SU-DHL-6 (cell line): Measurements from ENCODE around the gene ACVR1.

ENCODE experiments used
- H2AFZ ChIP-seq: fragments of 200-600 bp; sonication (generic); 2 replicates; pipeline ENCODE4 v1.6.1; 2014; ENCODE audit warnings: low read depth, mild to moderate bottlenecking, moderate library complexity, mixed read lengths, antibody characterized with exemption, low read length; ENCODE audit not compliant: severe bottlenecking
- H3F3A ChIP-seq: fragments of 200-600 bp; shearing (Covaris generic); 2 replicates; pipeline ENCODE4 v1.6.0; 2016; ENCODE audit warnings: antibody characterized with exemption, mild to moderate bottlenecking; ENCODE audit not compliant: insufficient read depth
- H3K27ac ChIP-seq: fragments of 200-600 bp; sonication (generic); 2 replicates; pipeline ENCODE4 v1.5.1; 2016; ENCODE audit warnings: low read depth, mild to moderate bottlenecking, low read length, moderate library complexity, mixed read lengths
- H3K27me3 ChIP-seq: fragments of 200-600 bp; sonication (generic), shearing (Covaris generic); 2 replicates; pipeline ENCODE4 v1.6.0; 2014; ENCODE audit warnings: mild to moderate bottlenecking, low read length
- H3K36me3 ChIP-seq: fragments of 200-600 bp; sonication (generic); 2 replicates; pipeline ENCODE4 v1.6.1; 2014; ENCODE audit warnings: mild to moderate bottlenecking, low read length, mixed read lengths
- H3K4me2 ChIP-seq: fragments of 300-600, 200-600 bp; shearing (Covaris generic), sonication (generic); 2 replicates; pipeline ENCODE4 v1.6.0; 2014; ENCODE audit warnings: low read length, low read depth, mild to moderate bottlenecking; ENCODE audit not compliant: poor library complexity, severe bottlenecking
- H3K4me3 ChIP-seq: fragments of 200-600 bp; sonication (generic); 2 replicates; pipeline ENCODE4 v1.5.1; 2014; ENCODE audit warnings: antibody characterized with exemption, low read length, mild to moderate bottlenecking, mixed read lengths; ENCODE audit not compliant: insufficient read depth, poor library complexity, severe bottlenecking
- H3K79me2 ChIP-seq: fragments of 200-600 bp; sonication (generic); 2 replicates; pipeline ENCODE4 v1.6.1; 2014; ENCODE audit warnings: mild to moderate bottlenecking, low read length, moderate library complexity; ENCODE audit not compliant: insufficient read depth
- H3K9ac ChIP-seq: fragments of 200-600 bp; sonication (generic); 2 replicates; pipeline ENCODE4 v1.7.0; 2014; ENCODE audit warnings: mild to moderate bottlenecking, low read length
- H3K9me2 ChIP-seq: fragments of 200-600 bp; sonication (generic); replicated peaks from 2 replicates; pipeline ENCODE4 v1.6.1; 2014; ENCODE audit warnings: low read length; ENCODE audit not compliant: insufficient read depth
- H3K9me3 ChIP-seq: fragments of 200-600 bp; sonication (generic); 2 replicates; pipeline ENCODE4 v1.6.1; 2014; ENCODE audit warnings: low read length, mixed read lengths; ENCODE audit not compliant: insufficient read depth
- H4K20me1 ChIP-seq: fragments of 200-600 bp; sonication (generic); 2 replicates; pipeline ENCODE4 v1.6.1; 2014; ENCODE audit warnings: low read depth, mild to moderate bottlenecking, antibody characterized with exemption, low read length, moderate library complexity, mixed read lengths
- EZH2phosphoT487 ChIP-seq: fragments of 200-600 bp; sonication (generic), shearing (Covaris generic); conservative IDR thresholded peaks from 2 replicates; pipeline ENCODE4 v1.6.1; 2018; ENCODE audit warnings: mild to moderate bottlenecking, antibody characterized with exemption, low read length, moderate library complexity, mixed read lengths
- TF ChIP-seq, protein P1 (sequence below): fragments of 200-600 bp; sonication (generic); IDR thresholded peaks from one replicate; pipeline ENCODE4 v1.5.1; 2017; ENCODE audit warnings: antibody characterized with exemption, mild to moderate bottlenecking, low read length, moderate library complexity; ENCODE audit not compliant: insufficient read depth, poor library complexity, severe bottlenecking

ACVR1 gene

GRCh38 chr2:157769856-157770255, 106.3 kb downstream of the ACVR1 start:
- H3K9me2 ChIP-seq, result no peaks in the 10 kb centered on the region
- no peak overlapping the region for H3K27ac ChIP-seq
- H3K4me3 ChIP-seq, result no peak overlapping the region
- TF ChIP-seq, protein P1, sequence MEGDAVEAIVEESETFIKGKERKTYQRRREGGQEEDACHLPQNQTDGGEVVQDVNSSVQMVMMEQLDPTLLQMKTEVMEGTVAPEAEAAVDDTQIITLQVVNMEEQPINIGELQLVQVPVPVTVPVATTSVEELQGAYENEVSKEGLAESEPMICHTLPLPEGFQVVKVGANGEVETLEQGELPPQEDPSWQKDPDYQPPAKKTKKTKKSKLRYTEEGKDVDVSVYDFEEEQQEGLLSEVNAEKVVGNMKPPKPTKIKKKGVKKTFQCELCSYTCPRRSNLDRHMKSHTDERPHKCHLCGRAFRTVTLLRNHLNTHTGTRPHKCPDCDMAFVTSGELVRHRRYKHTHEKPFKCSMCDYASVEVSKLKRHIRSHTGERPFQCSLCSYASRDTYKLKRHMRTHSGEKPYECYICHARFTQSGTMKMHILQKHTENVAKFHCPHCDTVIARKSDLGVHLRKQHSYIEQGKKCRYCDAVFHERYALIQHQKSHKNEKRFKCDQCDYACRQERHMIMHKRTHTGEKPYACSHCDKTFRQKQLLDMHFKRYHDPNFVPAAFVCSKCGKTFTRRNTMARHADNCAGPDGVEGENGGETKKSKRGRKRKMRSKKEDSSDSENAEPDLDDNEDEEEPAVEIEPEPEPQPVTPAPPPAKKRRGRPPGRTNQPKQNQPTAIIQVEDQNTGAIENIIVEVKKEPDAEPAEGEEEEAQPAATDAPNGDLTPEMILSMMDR, result no peak
- TF ChIP-seq EZH2phosphoT487, result no peak
- H3F3A ChIP-seq, result no peaks in the 10 kb centered on the region
- H3K9ac ChIP-seq, result no peak overlapping the region
- H3K79me2 ChIP-seq, result no peaks in the 10 kb centered on the region
- no peaks in the 10 kb centered on the region for H3K27me3 ChIP-seq
- H2AFZ ChIP-seq, result no peak overlapping the region
- H3K4me2 ChIP-seq, result no peak overlapping the region
- H3K9me3 ChIP-seq, result no peaks in the 10 kb centered on the region
- no peaks in the 10 kb centered on the region for H3K36me3 ChIP-seq
- no peaks in the 10 kb centered on the region for H4K20me1 ChIP-seq

DNA sequence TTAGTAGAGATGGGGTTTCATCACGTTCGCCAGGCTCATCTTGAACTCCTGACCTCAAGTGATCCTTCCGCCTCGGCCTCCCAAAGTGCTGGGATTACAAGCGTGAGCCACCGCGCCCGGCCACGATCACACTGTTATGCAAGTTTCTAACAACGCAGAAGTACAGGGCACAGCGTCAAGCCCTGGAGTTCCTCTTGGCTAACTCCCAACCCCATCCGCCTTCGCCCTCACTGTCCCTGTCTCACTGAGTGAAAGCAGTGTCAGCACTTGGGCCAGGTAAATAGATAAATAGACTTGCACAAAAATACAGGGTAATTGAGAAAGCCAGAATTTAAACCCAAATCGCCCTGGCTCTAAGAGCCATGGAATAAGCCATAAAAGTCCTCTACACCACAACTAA, 111.7 kb downstream of the ACVR1 start:
- H3K36me3 ChIP-seq, result no peaks in the 10 kb centered on the region
- no peaks in the 10 kb centered on the region for H3F3A ChIP-seq

GRCh38 chr2:157761520-157761919, 114.6 kb downstream of the ACVR1 start:
- Histone ChIP-seq H3K9ac (no peak overlapping the region), H3K9me3 (no peaks in the 10 kb centered on the region), H3K79me2 (no peaks in the 10 kb centered on the region), H2AFZ (no peak overlapping the region), H3K36me3 (no peaks in the 10 kb centered on the region), H3F3A (no peaks in the 10 kb centered on the region), H3K9me2 (no peaks in the 10 kb centered on the region), H3K4me3 (no peak overlapping the region), H4K20me1 (no peaks in the 10 kb centered on the region), H3K27me3 (no peaks in the 10 kb centered on the region), H3K4me2 (no peak overlapping the region), H3K27ac (no peak overlapping the region)
- TF ChIP-seq EZH2phosphoT487, result no peak
- TF ChIP-seq, protein P1, result no peak

More for the DNA sequence above, 111.7 kb downstream of the ACVR1 start:
- no peak overlapping the region for H3K4me2 ChIP-seq
- H3K9ac ChIP-seq, result no peak overlapping the region
- H4K20me1 ChIP-seq, result no peaks in the 10 kb centered on the region
- H3K27me3 ChIP-seq, result no peaks in the 10 kb centered on the region
- no peaks in the 10 kb centered on the region for H3K79me2 ChIP-seq
- no peak for TF ChIP-seq EZH2phosphoT487
- TF ChIP-seq, protein P1, result no peak
- H3K27ac ChIP-seq, result no peak overlapping the region
- no peak overlapping the region for H2AFZ ChIP-seq
- no peak overlapping the region for H3K4me3 ChIP-seq
- H3K9me3 ChIP-seq, result no peaks in the 10 kb centered on the region
- H3K9me2 ChIP-seq, result no peaks in the 10 kb centered on the region
